NT2/D1 (cell line): ENCODE results near the gene CDHR4.
"Not testable (repeated sequence)": the region's sequence is repeated elsewhere in the genome, so short reads cannot be mapped to it uniquely, and the experiment has no call there.

Experiments
- SUZ12 ChIP-seq: IDR thresholded peaks from 2 replicates; pipeline ENCODE4 v1.6.1; 2011; ENCODE audit not compliant: insufficient read length, insufficient read depth; ENCODE audit errors: extremely low read depth
- YY1 ChIP-seq: IDR thresholded peaks from 2 replicates; pipeline ENCODE4 v1.6.1; 2011; ENCODE audit not compliant: insufficient read length, insufficient read depth
- ZNF274 ChIP-seq: IDR thresholded peaks from 2 replicates; pipeline ENCODE4 v1.6.1; 2011; ENCODE audit warnings: mild to moderate bottlenecking, low read depth, low read length

GRCh38 chr3:49823131-49823530 is 23.5 kb upstream of the CDHR4 start:
- not testable (repeated sequence) for TF ChIP-seq YY1, ZNF274, SUZ12
